ENCODE measurements around the gene ILRUN. TPM values are rescaled to one million over a fixed set of nuclear protein-coding genes. Genes with fewer than 3 reads are reported as not detected.

The ILRUN gene
- total and polyA plus RNA-seq, 2 donors (not counting 1 experiment from before 2014, with no cell fraction given): 30.1 to 71.3 TPM

GRCh38 chr6:34709386-34709785, 12.8 kb upstream of the ILRUN start:
- H2AFZ ChIP-seq (ENCODE audit: insufficient read depth, low read depth, low read length, poor library complexity, severe bottlenecking): no peak overlapping the region
- WGBS (ENCODE audit: insufficient coverage): 88% methylated on average over 4 of the region's 5 CpGs
- H3K4me2 ChIP-seq (replicated peaks; ENCODE audit: low read depth, low read length, poor library complexity, severe bottlenecking): no peak overlapping the region
- intact Hi-C loops (cut with micrococcal nuclease): no loop called here
- Mint-ChIP-seq H3K9me3 (ENCODE audit: insufficient read depth) (no peaks in the 10 kb centered on the region), H3K27ac (no peak overlapping the region), H3K27me3 (no peaks in the 10 kb centered on the region), H3K4me3 (no peak overlapping the region), H3K4me1 (no peaks in the 10 kb centered on the region)
- no peak for TF ChIP-seq EZH2 (IDR thresholded peaks at IDR 0.05; ENCODE audit: borderline replicate concordance, insufficient read depth, low read depth, low read length, poor library complexity, severe bottlenecking)
- TF ChIP-seq CTCF (IDR thresholded peaks at IDR 0.05): no peak
- H4K20me1 ChIP-seq (ENCODE audit: control insufficient read depth, insufficient read depth, low read length, poor library complexity, severe bottlenecking): no peaks in the 10 kb centered on the region
- no peak for ATAC-seq (ENCODE audit: low read depth)
- ChIA-PET CTCF (no interaction called here), POLR2A (no interaction called here)
- no peaks in the 10 kb centered on the region for H3K27me3 ChIP-seq (replicated peaks in 1 of 4; ENCODE audit: control extremely low read depth in 1 of 4, control insufficient read depth in 3 of 4, insufficient read depth in 4 of 4, low read length in 3 of 4)
- H3K9ac ChIP-seq (ENCODE audit: low read length): no peak overlapping the region
- H3K36me3 ChIP-seq (replicated peaks in 1 of 2; ENCODE audit: control extremely low read depth in 1 of 2, control insufficient read depth in 1 of 2, extremely low read depth in 1 of 2, insufficient read depth in 2 of 2, low read length in 1 of 2): no peaks in the 10 kb centered on the region
- H3K9me3 ChIP-seq (ENCODE audit: control extremely low read depth in 1 of 3, control insufficient read depth in 2 of 3, insufficient read depth in 1 of 3, low read length in 2 of 3): no peaks in the 10 kb centered on the region
- no peak overlapping the region for H3K27ac ChIP-seq (ENCODE audit: low read length in 2 of 2)
- H3K4me3 ChIP-seq (ENCODE audit: control extremely low read depth in 1 of 5, extremely low read depth in 1 of 5, insufficient read depth in 1 of 5, low read depth in 2 of 5, low read length in 4 of 5): no peak overlapping the region
- no peaks in the 10 kb centered on the region for H3K4me1 ChIP-seq (ENCODE audit: control insufficient read depth in 2 of 2, insufficient read depth in 2 of 2, low read length in 2 of 2)
- no peak for DNase-seq
- no peaks in the 10 kb centered on the region for H3K79me2 ChIP-seq (ENCODE audit: control insufficient read depth, insufficient read depth, low read length)

GRCh38 chr6:34705241-34705640, 8.7 kb upstream of the ILRUN start:
- DNase-seq (no peak), ATAC-seq (ENCODE audit: low read depth) (no peak)
- Histone ChIP-seq H3K4me2 (replicated peaks; ENCODE audit: low read depth, low read length, poor library complexity, severe bottlenecking) (no peak overlapping the region), H3K36me3 (replicated peaks in 1 of 2; ENCODE audit: control extremely low read depth in 1 of 2, control insufficient read depth in 1 of 2, extremely low read depth in 1 of 2, insufficient read depth in 2 of 2, low read length in 1 of 2) (no peaks in the 10 kb centered on the region), H3K9ac (ENCODE audit: low read length) (no peak overlapping the region), H2AFZ (ENCODE audit: insufficient read depth, low read depth, low read length, poor library complexity, severe bottlenecking) (peak overlapping the region; percentile 27), H3K27ac (ENCODE audit: low read length in 2 of 2) (no peak overlapping the region), H3K27me3 (replicated peaks in 1 of 4; ENCODE audit: control extremely low read depth in 1 of 4, control insufficient read depth in 3 of 4, insufficient read depth in 4 of 4, low read length in 3 of 4) (no peaks in the 10 kb centered on the region), H3K79me2 (ENCODE audit: control insufficient read depth, insufficient read depth, low read length) (no peaks in the 10 kb centered on the region), H3K4me1 (ENCODE audit: control insufficient read depth in 2 of 2, insufficient read depth in 2 of 2, low read length in 2 of 2) (no peaks in the 10 kb centered on the region), H4K20me1 (ENCODE audit: control insufficient read depth, insufficient read depth, low read length, poor library complexity, severe bottlenecking) (no peaks in the 10 kb centered on the region), H3K9me3 (ENCODE audit: control extremely low read depth in 1 of 3, control insufficient read depth in 2 of 3, insufficient read depth in 1 of 3, low read length in 2 of 3) (no peaks in the 10 kb centered on the region), H3K4me3 (ENCODE audit: control extremely low read depth in 1 of 5, extremely low read depth in 1 of 5, insufficient read depth in 1 of 5, low read depth in 2 of 5, low read length in 4 of 5) (no peak overlapping the region)
- H3K27me3 Mint-ChIP-seq: no peaks in the 10 kb centered on the region
- CTCF ChIA-PET: interaction anchor here (0.6 kb wide), 1 partner anchor 245 kb away, joined by 3 read pairs; no protein-coding TSS in a partner anchor
- H3K27ac Mint-ChIP-seq: no peak overlapping the region
- no peak overlapping the region for H3K4me3 Mint-ChIP-seq
- POLR2A ChIA-PET: no interaction called here
- intact Hi-C loops (cut with micrococcal nuclease): no loop called here
- TF ChIP-seq EZH2 (IDR thresholded peaks at IDR 0.05; ENCODE audit: borderline replicate concordance, insufficient read depth, low read depth, low read length, poor library complexity, severe bottlenecking) (no peak), CTCF (IDR thresholded peaks at IDR 0.05) (no peak)
- H3K9me3 Mint-ChIP-seq (ENCODE audit: insufficient read depth): no peaks in the 10 kb centered on the region
- WGBS (ENCODE audit: insufficient coverage): no CpG with 5 or more reads among the region's 3 CpGs
- H3K4me1 Mint-ChIP-seq: no peaks in the 10 kb centered on the region
